Uterus (tissue), 2 donors: ENCODE measurements around the gene EID3.

Source experiments
- POLR2A ChIP-seq, 2 donors: fragments of 450-650 bp; IDR thresholded peaks; one replicate each; pipeline ENCODE4 v1.6.1; 2016; ENCODE audit warnings: antibody characterized with exemption in 2 of 2, mild to moderate bottlenecking in 1 of 2, moderate library complexity in 1 of 2
- TF ChIP-seq, protein P1 (sequence below), 4 experiments: fragments of 200-600 bp in 2 of 4; fragments of 450-650 bp in 2 of 4; sonication (generic) in 2 of 4; IDR thresholded peaks; one replicate each; pipeline ENCODE4 v1.5.1; 2016 to 2019; ENCODE audit warnings: antibody characterized with exemption in 4 of 4, mild to moderate bottlenecking in 2 of 4, moderate library complexity in 1 of 4

DNA sequence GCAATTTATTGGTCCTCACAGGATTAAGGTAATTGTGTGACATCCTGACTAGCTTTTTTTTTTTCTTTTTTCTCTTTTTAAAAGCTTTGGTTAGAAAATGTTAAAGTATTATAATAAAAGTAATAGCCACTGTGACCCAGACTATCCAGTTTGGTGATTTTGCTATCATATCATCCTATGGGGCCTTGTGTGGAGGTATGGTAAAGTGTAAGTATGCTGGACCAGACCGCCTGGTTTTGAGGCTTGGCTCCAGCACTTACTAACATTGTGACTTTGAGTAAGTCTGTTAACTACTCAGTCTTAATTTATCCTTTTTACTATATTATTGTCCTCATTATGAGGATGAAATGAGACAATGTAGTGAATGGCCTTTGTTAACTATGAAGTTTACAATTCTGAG lies 15.5 kb downstream of the EID3 start:
- TF ChIP-seq, protein P1, sequence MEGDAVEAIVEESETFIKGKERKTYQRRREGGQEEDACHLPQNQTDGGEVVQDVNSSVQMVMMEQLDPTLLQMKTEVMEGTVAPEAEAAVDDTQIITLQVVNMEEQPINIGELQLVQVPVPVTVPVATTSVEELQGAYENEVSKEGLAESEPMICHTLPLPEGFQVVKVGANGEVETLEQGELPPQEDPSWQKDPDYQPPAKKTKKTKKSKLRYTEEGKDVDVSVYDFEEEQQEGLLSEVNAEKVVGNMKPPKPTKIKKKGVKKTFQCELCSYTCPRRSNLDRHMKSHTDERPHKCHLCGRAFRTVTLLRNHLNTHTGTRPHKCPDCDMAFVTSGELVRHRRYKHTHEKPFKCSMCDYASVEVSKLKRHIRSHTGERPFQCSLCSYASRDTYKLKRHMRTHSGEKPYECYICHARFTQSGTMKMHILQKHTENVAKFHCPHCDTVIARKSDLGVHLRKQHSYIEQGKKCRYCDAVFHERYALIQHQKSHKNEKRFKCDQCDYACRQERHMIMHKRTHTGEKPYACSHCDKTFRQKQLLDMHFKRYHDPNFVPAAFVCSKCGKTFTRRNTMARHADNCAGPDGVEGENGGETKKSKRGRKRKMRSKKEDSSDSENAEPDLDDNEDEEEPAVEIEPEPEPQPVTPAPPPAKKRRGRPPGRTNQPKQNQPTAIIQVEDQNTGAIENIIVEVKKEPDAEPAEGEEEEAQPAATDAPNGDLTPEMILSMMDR (IDR thresholded peaks at IDR 0.05), result no peak
- no peak for TF ChIP-seq POLR2A (IDR thresholded peaks at IDR 0.05)
